HG03103 (cell line): ENCODE data around the gene NINJ2.

Source experiments
- ATAC-seq: cut with Tn5 transposase; IDR thresholded peaks from one replicate; pipeline ENCODE4 v1.9.1; 2021; ENCODE audit warnings: low read depth; ENCODE audit not compliant: unreplicated experiment

The NINJ2 gene

DNA sequence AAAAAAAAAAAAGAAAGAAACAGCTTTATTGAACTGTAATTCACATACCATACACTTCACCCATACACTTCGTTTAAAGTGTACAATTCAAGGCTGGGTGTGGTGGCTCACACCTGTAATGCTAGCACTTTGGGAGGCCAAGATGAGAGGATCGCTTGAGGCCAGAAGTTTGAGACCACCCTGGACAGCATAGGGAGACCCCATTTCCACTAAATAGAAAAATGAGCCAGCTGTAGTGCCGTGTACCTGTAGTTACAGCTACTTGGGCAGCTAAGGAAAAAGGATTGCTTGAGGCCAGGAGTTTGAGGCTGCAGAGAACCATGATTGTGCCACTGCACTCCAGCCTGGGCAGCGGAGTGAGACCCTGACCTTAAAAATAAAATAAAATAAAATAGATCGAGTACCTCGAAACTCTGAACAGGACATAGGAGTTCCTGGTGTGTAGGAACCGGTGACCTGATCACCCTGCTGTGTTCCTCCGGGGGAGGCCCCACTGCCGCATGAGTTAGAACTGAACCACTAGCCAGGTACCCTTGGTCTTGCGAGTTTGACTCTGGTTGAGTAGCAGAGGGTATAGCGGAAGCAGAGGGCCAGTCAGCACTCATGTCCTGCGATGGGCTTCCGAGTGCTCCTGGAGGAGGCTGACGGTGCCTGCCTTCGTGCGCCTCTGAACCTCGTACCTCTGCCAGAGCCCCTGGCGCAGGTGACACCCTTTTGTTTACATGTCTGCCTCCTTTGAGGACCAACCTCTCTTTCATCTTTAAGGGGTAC is 123.5 kb downstream of the NINJ2 start:
- ATAC-seq = no peak

DNA sequence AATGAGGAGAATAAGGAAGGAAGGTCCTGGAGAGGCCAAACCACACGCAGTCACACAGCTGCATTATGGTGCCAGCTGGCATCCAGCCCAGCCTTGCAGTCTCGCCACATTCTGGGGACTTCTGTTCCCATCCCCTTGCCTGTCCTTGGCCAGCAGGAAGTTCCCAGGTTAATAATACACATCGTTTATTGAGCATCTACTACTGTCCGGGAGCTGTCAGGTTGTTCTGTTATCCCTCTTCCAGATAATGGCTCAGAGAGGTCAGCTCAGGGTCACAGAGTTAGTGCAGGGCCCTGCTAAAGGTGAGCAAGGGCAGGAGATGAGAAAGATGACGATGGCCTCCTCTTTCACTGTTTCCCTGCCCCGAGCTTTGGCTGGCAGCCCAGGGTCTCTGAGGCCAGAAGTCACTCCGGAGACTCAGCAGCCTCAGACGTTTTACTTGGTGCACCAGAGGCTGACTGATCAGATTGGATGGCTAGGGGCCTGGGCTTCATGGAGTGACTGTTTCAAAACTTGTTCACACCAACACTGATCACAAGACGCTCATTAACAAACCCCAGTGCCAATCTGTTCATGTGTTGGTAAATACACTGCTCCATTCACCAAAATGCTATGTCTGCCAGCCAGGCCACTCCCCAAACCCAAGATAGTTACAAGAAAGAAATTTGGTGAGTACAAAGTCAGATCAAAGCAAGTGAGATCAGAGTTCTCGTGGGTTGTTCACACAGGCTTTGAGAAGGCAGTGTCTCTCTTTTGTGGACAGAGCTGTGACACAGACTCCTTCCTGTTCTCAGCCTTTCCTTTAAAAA is 124.3 kb downstream of the NINJ2 start:
- no peak for ATAC-seq

DNA sequence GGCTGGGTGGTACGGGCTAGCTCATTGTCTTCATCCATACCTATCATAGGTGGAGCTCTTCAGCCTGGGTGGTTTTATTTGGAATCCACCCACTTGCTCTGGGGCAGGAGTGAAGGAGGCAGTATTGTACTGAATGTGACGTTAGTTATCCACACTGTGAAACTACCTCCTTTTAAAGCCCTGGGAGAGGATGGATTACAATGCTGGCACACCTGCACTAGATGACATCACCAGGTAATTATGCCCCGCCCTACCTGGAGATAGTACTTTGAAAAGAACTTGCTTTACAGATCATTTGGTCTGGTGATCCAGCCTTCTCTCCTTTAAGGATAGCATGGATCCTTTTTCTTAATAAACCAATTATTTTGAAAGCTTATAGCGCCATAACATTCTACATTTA is 125.5 kb downstream of the NINJ2 start:
- ATAC-seq = no peak

DNA sequence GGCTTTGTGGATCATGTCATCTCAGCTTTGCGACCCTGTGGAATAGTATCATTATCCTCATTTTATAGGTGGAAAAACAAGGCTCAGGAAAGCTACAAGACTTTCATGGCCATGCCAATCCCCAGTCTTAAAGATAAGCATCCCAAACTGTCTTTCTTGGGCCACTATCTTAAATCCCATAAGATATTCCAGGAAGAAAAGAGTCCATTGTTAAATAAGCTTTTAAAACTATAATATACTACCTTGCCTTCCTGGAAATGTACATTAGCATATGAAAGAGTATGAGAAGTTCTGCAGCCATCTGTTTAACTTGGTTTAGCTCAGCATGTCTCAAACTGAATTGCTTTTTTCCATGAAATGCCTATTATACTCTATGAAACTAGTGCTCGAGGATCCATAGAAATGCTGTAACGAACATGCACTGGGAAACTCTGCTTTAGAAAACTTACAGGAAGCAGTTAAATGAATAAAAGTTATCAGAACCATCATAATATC is 126.4 kb downstream of the NINJ2 start:
- ATAC-seq = no peak

GRCh38 chr12:535396-535795 is 127.8 kb downstream of the NINJ2 start:
- ATAC-seq = no peak

DNA sequence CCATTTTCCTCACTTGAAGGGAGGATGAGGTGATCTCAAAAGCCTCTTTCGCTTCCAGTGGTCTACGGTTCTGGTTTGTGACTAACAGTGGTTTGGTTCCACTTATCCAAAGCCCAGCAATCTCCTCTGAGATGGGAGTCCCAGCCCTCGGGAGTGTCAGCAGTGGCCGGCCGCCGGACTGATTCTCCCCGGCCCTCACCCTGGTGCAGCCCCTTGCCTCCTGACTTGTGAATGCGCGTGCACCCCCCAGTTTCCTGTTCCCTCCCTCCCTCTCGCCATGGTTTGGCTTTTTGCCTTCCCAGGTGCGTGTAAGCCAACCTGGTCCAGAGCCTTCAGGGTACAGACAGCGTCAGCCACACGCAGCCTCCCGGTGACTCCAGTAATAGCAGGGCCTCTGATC is 129.0 kb downstream of the NINJ2 start:
- no peak for ATAC-seq

GRCh38 chr12:533718-534117 is 129.5 kb downstream of the NINJ2 start:
- no peak for ATAC-seq

GRCh38 chr12:532908-533565 is 130.2 kb downstream of the NINJ2 start:
- no peak for ATAC-seq

DNA sequence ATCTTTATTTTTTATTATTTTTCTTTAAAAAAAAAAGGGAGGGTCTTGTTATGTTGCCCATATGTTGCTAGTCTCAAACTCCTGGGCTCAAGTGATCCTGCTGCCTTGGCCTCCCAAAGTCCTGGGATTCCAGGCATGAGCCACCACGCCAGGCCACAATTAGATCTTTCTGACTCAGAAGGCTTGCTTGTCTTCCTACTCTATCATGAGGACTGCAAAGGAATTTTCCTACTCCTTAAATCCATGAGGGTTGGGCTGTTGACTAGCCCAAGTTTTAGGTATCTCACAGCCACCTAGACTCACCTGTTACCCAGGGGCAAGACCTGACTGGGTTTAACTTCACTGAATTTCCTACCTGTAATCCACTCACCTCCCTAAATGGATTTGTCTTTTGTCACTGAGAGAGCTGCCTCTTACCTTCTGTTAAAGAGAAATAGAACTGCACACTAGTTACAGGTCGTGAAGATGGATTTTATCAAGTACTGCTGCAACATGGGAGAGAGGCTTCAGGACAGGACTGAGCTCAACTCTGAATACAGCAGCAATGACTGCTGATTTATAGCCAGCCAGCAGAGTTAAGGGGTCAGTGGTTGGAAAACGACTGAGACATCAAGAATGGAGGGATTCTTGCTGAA is 131.2 kb downstream of the NINJ2 start:
- ATAC-seq = no peak

DNA sequence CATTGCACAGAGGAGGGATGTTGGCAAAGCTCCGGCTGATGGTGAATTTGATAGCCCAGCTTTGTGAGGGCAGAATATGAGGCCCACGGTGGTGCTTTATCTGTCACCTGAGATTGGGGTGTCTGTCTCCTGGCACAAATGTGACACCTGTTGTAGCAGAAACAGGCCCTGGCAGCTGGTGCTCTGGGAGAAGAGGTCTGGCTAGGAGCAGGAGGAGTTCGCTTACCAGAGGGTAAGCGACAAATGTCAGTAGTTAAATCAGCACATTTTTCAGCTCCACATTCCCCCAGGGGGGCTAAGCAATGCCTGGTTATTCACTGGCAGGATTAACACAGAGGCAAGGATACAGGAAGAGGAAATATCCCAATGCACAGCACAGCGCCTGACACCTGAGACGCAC is 132.4 kb downstream of the NINJ2 start:
- no peak for ATAC-seq

DNA sequence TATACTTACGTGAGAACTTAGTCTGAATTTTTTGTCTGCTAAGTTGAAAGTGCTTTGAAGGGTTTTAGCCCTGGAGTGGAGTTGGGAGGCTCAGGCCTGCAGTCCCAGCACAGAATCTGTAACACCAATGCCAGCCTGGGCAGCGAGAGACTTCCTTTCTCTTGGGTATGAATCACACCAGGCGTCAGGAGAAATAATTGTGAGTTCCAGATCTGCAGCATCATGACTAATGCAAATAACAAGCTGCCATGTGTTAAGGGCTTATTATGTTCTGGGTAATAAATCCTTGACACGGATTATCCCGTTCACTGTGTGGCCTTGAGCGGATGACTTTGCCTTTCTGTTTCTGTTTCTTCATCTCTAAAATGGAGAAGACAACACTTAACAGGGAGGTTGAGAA is 132.9 kb downstream of the NINJ2 start:
- ATAC-seq = no peak

- ATAC-seq = no peak
Measured at GRCh38 chr12:527729-528128, 135.5 kb downstream of the NINJ2 start.

DNA sequence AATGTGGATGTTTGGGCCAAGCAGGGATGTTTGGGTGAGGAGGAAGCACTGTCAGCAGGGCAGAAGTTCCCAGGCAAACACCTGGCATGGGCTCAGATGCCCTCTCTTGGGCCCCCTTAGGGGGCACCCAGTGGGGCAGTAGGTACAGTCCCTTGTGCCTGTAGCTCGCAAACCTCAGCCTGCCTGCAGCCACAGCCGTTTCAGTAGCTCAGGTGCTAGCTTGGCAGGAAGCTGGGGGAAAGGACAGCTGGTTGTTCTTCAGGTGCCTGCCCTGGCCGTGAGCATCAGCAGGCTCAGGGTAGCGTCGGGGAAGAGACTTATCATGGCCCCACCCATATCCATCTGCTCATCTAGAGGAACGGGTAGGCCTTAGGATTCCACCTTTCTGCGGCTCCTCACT is 136.0 kb downstream of the NINJ2 start:
- no peak for ATAC-seq

DNA sequence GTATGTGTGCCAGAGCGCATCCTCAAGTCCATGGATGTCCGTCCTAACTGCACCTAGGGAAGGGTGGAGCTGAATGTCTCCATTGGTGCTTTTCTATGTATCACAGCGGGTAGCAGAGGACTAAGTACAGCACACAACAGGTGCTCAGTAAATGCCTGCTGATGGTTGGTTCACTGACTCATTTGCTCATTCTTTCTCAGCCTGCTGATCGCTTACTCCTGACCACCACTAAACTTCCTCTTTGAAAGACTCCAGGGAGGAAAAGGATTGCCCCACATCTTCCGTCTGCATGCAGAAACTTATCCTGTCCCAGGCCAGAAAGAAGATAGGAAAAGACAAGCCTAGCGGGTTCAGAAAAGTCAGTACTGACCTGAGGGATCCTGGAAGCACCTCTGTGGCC is 137.2 kb downstream of the NINJ2 start:
- ATAC-seq = no peak

DNA sequence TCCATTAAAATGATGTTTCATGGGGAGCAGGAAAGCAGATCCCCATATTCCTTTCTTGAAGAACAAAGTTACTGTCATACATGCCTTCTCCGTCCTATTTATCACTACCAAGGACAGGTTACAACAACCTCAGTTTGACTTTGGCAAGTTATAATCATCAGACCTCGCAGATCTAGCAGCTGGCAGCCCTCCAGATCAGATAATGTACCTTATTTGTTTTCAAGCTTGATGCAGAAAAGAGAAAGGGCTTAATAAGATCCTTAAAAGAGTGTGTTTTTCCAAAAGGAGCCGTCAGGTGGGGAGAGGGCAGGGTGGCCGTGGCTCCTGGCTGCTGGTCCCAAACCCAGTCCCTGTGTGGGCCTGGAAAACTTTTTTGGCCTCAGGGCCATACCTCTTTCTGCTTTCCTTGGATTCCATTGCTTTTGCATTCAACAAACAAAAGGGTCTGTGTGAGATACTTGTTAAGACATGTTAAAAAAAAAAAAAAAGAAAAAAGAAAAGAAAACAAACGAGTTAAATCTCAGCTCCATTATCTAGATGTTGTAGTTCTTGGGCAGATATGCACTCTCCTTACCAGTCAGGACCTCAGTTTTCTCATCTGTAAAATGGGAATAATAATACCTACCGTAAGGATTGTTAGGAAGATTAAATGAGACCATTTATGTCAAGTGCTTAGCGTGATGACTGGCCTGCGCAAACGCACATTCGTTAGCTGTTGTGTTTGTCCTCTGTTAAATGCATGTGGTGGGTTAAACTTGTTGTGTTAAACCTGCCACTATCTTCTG is 138.9 kb downstream of the NINJ2 start:
- ATAC-seq = no peak

GRCh38 chr12:522692-523378 is 140.4 kb downstream of the NINJ2 start:
- ATAC-seq = no peak

GRCh38 chr12:520119-520518 is 143.1 kb downstream of the NINJ2 start:
- no peak for ATAC-seq

DNA sequence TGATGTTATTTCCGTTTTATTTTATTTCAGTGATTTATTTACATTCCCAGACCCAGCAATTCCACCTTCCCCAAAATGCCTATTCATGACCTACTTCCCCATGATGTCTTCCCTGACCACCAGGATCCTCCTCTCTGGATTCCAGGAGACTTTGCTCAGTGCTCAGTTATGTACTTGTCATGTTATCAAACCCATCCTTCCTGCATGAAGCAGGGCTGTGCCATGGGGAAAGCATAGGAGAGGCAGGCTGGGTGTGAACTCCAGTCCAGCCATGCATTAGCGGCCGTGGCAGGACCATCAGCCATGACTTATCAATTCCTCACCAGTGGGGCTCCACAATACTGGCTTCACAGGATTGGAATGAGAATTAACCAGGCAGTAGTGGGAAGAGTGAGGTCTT is 145.7 kb downstream of the NINJ2 start:
- no peak for ATAC-seq
